Transverse colon (tissue), 4 donors: ENCODE data around the gene GLIS2. TPM values are rescaled to one million over a fixed set of nuclear protein-coding genes. Genes with fewer than 3 reads are reported as not detected.
A peak's percentile ranks its signal among the peaks of the same experiment; 100 is the strongest.

ENCODE experiments used
- DNase-seq: peaks from one replicate; pipeline ENCODE4 v3.0.0-alpha.2; 2019
- H3K27ac ChIP-seq, 4 donors: fragments of 200-600 bp; sonication (generic); 2 replicates each; pipeline ENCODE4 v1.5.1; 2016 to 2018; ENCODE audit warnings: inconsistent platforms in 4 of 4
- H3K27me3 ChIP-seq: fragments of 200-600 bp; sonication (generic); 2 replicates; pipeline ENCODE4 v1.5.1; 2017; ENCODE audit warnings: inconsistent platforms
- H3K36me3 ChIP-seq, 4 donors: fragments of 200-600 bp; sonication (generic); 2 replicates each; pipeline ENCODE4 v1.5.1; 2017 to 2019; ENCODE audit warnings: inconsistent platforms in 4 of 4
- H3K4me1 ChIP-seq, 4 donors: fragments of 200-600 bp; sonication (generic); 2 replicates each; pipeline ENCODE4 v1.5.1; 2017 to 2020; ENCODE audit warnings: inconsistent platforms in 4 of 4
- H3K4me3 ChIP-seq, 4 donors: fragments of 200-600 bp; sonication (generic); 1 replicate in 1 of 4; 2 replicates in 3 of 4; pipeline versions ENCODE4 v1.5.1 to v1.6.1; 2017 to 2019; ENCODE audit warnings: inconsistent platforms in 4 of 4
- H3K9me3 ChIP-seq, 2 donors: fragments of 200-600 bp; sonication (generic); 2 replicates each; pipeline ENCODE4 v1.5.1; 2017 to 2019; ENCODE audit warnings: inconsistent platforms in 2 of 2
- CTCF ChIP-seq, 5 experiments: fragments of 200-600 bp in 3 of 5; fragments of 450-650 bp in 2 of 5; sonication (generic) in 3 of 5; IDR thresholded peaks; 1 replicate in 2 of 5; 2 replicates in 3 of 5; pipeline ENCODE4 v1.5.1; 2016 to 2017; ENCODE audit warnings: antibody characterized with exemption in 5 of 5, inconsistent platforms in 3 of 5, mild to moderate bottlenecking in 2 of 5, moderate library complexity in 1 of 5
- EP300 ChIP-seq: sonication (generic); formaldehyde crosslinking; IDR thresholded peaks from one replicate; pipeline ENCODE4 v1.6.1; 2017; ENCODE audit warnings: antibody characterized with exemption, low read depth
- POLR2A ChIP-seq: fragments of 450-650 bp; IDR thresholded peaks from one replicate; pipeline ENCODE4 v1.6.1; 2016; ENCODE audit warnings: antibody characterized with exemption, mild to moderate bottlenecking, moderate library complexity
- POLR2AphosphoS5 ChIP-seq, 3 donors: sonication (generic); formaldehyde crosslinking; IDR thresholded peaks; one replicate each; pipeline ENCODE4 v1.6.1; 2016; ENCODE audit warnings: antibody characterized with exemption in 3 of 3
- WGBS, 2 donors: methylation state at CpG; one replicate each; pipeline ENCODE4 v1.1.5; 2018; ENCODE audit warnings: low coverage in 1 of 2; 5-methylcytosine and 5-hydroxymethylcytosine counted together
- in situ Hi-C, 4 donors: fragments of 200-750 bp; cut with MboI; loops; one replicate each; pipeline versions ENCODE4 v1.15.0 to v1.15.1; 2017; ENCODE audit warnings: low sequenced_read_pairs in 3 of 4, low pct_ligation_motif_present in 1 of 4, low pct_unique_long_range_greater_than_20kb in 1 of 4
- intact Hi-C: fragments of 100-400 bp; cut with DNase I; formaldehyde crosslinking; loops from one replicate; pipeline ENCODE4 v1.15.1; 2023; ENCODE audit warnings: low total_unique reads
- total RNA-seq, 4 donors: library from RNA; depleted of rRNA; stranded (reverse); fragments of >200 nt; gene quantifications; one replicate each; pipeline ENCODE4 v1.1.0, GENCODE V29; 2016

Gene GLIS2
- total RNA-seq, 4 donors from 2014 or later = 0.68 to 5.0 (median 1.8) TPM

DNA sequence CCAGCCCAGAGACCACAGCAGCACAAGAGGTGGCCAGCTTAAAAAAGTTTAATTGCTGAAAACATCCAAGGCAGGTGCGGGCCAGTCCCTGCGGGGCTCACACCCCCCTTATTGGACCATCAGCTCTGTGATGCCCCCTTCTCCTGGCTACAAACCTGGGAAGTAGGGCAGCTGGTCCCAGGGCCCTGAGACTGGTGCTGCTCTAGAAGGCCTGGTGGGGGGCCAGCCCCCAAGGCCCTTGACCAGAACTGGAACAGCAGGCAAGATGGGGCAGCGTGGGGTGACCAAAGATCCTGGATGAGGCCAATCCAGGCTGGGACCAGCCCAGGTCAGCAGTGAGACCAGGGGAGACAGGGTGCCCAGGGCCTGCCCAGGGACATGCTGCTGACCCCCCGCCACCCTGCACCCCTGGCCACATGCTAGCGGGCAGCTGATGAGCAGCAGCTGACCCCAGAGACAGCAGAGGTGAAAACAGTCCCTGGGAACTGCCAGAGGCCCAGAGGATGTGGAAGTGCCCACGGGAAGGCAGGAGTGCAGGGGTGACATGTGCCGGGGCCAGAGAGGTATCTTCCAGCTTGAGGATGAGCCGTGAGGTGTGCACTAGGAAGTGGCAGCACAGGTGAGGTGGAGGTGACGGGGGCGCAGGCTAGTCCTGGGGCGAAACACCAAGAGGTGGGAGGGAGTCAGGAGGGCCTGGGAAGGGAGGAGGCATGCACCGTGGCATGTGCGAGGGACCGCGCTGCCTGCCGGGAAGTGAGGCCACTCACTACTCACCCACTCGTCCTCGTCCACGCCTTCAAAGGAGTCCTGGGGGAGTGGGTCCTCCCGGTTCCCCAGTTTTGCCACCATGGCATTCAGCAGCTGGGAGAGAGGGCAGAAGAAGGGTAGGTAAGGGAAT, 38.9 kb downstream of the GLIS2 start:
- in situ Hi-C loops (loop anchor here in 2 of 4 donors (10.0 kb wide), 2 partner anchors 50 to 60 kb away; partner anchors contain the start of gene CORO7 (in 1 of the 2)), intact Hi-C loops (loop anchor here (10.0 kb wide), 1 partner anchor 740 kb away; the partner anchor contains the start of gene EEF2KMT)
- Histone ChIP-seq H3K27ac (no peak overlapping the region), H3K9me3 (no peaks in the 10 kb centered on the region), H3K27me3 (no peaks in the 10 kb centered on the region), H3K4me1 (peaks cover 0 to 14% (median 13%) of the 10 kb centered on the region in 4 donors), H3K36me3 (no peaks in the 10 kb centered on the region), H3K4me3 (no peak overlapping the region)
- WGBS, 2 donors = 92 to 94% methylated on average over 7 to 20 of the region's 20 CpGs
- no peak for TF ChIP-seq POLR2AphosphoS5 (IDR thresholded peaks at IDR 0.05)
- TF ChIP-seq EP300 = no peak
- no peak for DNase-seq

- Histone ChIP-seq H3K4me1 (no peaks in the 10 kb centered on the region), H3K27me3 (no peaks in the 10 kb centered on the region), H3K27ac (no peak overlapping the region), H3K4me3 (no peak overlapping the region), H3K9me3 (no peaks in the 10 kb centered on the region), H3K36me3 (no peaks in the 10 kb centered on the region)
- intact Hi-C loops = loop anchor here (10.0 kb wide), 1 partner anchor 738 kb away; the partner anchor contains the start of gene EEF2KMT
- no peak for DNase-seq
- in situ Hi-C loops = loop anchor here in 2 of 4 donors (10.0 kb wide), 2 partner anchors 48 to 58 kb away; partner anchors contain the start of gene CORO7 (in 1 of the 2)
- WGBS, 2 donors = 95% methylated on average over 7 of the region's 7 CpGs; no CpG with 5 or more reads in 1 of the 2 donors
- no peak for TF ChIP-seq CTCF (IDR thresholded peaks at IDR 0.05)
- TF ChIP-seq POLR2AphosphoS5 (IDR thresholded peaks at IDR 0.05) = no peak
- no peak for TF ChIP-seq POLR2A
- no peak for TF ChIP-seq EP300
These were observed 41.0 kb downstream of the GLIS2 start for GRCh38 chr16:4356820-4357219.

- Histone ChIP-seq H3K27ac (no peak overlapping the region), H3K36me3 (peaks cover 0 to 1% (median 0%) of the 10 kb centered on the region in 4 donors), H3K4me3 (no peak overlapping the region), H3K9me3 (no peaks in the 10 kb centered on the region), H3K4me1 (no peaks in the 10 kb centered on the region), H3K27me3 (no peaks in the 10 kb centered on the region)
- no peak for TF ChIP-seq POLR2A
- TF ChIP-seq CTCF (IDR thresholded peaks at IDR 0.05) = no peak
- no peak for TF ChIP-seq EP300
- TF ChIP-seq POLR2AphosphoS5 (IDR thresholded peaks at IDR 0.05) = no peak
- intact Hi-C loops = loop anchor here (10.0 kb wide), 1 partner anchor 737 kb away; the partner anchor contains the start of gene EEF2KMT
- 96 to 100% methylated on average over 1 to 19 of the region's 19 CpGs for WGBS, 2 donors
- no peak for DNase-seq
- in situ Hi-C loops = loop anchor here in 2 of 4 donors (10.0 kb wide), 2 partner anchors 47 to 57 kb away; partner anchors contain the start of gene CORO7 (in 1 of the 2)
These were observed 42.4 kb downstream of the GLIS2 start for GRCh38 chr16:4358236-4358635.

GRCh38 chr16:4358831-4359561, 43.1 kb downstream of the GLIS2 start:
- Histone ChIP-seq H3K4me1 (no peaks in the 10 kb centered on the region), H3K27ac (no peak overlapping the region), H3K9me3 (no peaks in the 10 kb centered on the region), H3K27me3 (no peaks in the 10 kb centered on the region), H3K4me3 (no peak overlapping the region), H3K36me3 (peaks cover 0 to 7% (median 0%) of the 10 kb centered on the region in 4 donors)
- WGBS, 2 donors = 58 to 67% methylated on average over 3 to 17 of the region's 19 CpGs
- peak; percentile 92 to 97 (median 96) for TF ChIP-seq CTCF (IDR thresholded peaks at IDR 0.05)
- TF ChIP-seq EP300 = no peak
- no peak for TF ChIP-seq POLR2A
- DNase-seq = peak; percentile 59
- in situ Hi-C loops = loop anchor here in 2 of 4 donors (10.0 kb wide), 2 partner anchors 46 to 56 kb away; partner anchors contain the start of gene CORO7 (in 1 of the 2)
- intact Hi-C loops = loop anchor here (1.0 to 10.0 kb wide), 2 partner anchors 43 to 736 kb away; partner anchors contain the start of gene EEF2KMT
